ENCODE results near the gene DEFB132. TPM values are rescaled to one million over a fixed set of nuclear protein-coding genes. Genes with fewer than 3 reads are reported as not detected.

Gene DEFB132
- polyA plus RNA-seq, 1 of the 3 experiments (the other 2 are of a cell fraction) = not detected

DNA sequence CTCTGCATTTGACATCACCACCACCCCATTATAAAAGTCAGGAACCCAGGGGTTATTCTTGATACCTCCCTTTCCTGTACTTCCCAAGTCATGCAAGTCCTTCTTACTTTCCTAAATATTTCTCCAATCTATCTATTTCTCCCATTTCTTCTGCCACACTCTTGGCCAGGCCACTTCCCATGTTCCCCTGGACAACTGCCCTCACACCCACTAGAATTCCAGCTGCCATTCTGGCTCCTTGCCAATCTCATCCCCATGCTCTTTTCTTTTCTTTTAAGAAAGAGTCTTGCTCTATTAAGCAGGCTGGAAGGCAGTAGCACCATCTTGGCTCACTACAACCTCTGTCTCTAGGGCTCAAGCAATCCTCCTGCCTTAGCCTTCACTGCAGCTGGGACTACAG is 15.2 kb downstream of the DEFB132 start (continued):
- TF ChIP-seq, protein P1, sequence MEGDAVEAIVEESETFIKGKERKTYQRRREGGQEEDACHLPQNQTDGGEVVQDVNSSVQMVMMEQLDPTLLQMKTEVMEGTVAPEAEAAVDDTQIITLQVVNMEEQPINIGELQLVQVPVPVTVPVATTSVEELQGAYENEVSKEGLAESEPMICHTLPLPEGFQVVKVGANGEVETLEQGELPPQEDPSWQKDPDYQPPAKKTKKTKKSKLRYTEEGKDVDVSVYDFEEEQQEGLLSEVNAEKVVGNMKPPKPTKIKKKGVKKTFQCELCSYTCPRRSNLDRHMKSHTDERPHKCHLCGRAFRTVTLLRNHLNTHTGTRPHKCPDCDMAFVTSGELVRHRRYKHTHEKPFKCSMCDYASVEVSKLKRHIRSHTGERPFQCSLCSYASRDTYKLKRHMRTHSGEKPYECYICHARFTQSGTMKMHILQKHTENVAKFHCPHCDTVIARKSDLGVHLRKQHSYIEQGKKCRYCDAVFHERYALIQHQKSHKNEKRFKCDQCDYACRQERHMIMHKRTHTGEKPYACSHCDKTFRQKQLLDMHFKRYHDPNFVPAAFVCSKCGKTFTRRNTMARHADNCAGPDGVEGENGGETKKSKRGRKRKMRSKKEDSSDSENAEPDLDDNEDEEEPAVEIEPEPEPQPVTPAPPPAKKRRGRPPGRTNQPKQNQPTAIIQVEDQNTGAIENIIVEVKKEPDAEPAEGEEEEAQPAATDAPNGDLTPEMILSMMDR (IDR thresholded peaks at IDR 0.05) = no peak
- no peak for TF ChIP-seq RFX5 (IDR thresholded peaks at IDR 0.05; ENCODE audit: low read length)
- TF ChIP-seq GABPA (IDR thresholded peaks at IDR 0.05; ENCODE audit: low read depth) = no peak
- no peak for TF ChIP-seq TEAD4 (IDR thresholded peaks at IDR 0.05; ENCODE audit: borderline replicate concordance, insufficient read depth)
- no peak for TF ChIP-seq SMC3 (IDR thresholded peaks at IDR 0.05; ENCODE audit: low read depth, low read length)
- TF ChIP-seq RXRA (IDR thresholded peaks at IDR 0.05; ENCODE audit: borderline replicate concordance, low read depth) = no peak
- no peak for TF ChIP-seq GATA2 (CRISPR knock-in tag; IDR thresholded peaks at IDR 0.05)
- no peak for TF ChIP-seq FOXJ3 (CRISPR knock-in tag; IDR thresholded peaks at IDR 0.05)
- no peak for TF ChIP-seq TCF12 (IDR thresholded peaks at IDR 0.05)

GRCh38 chr20:273884-274283 is 16.4 kb downstream of the DEFB132 start:
- Histone ChIP-seq H3K27ac (ENCODE audit: low read depth in 2 of 2, low read length in 1 of 2) (no peak overlapping the region), H3K36me3 (replicated peaks in 1 of 2; ENCODE audit: control insufficient read depth in 1 of 2, insufficient read depth in 2 of 2, low read length in 1 of 2) (peaks cover 0 to 25% of the 10 kb centered on the region in 2 experiments), H3K27me3 (ENCODE audit: insufficient read depth) (no peaks in the 10 kb centered on the region), H3K4me3 (ENCODE audit: low read depth in 2 of 2, low read length in 1 of 2) (no peak overlapping the region), H2AFZ (ENCODE audit: low read depth) (no peak overlapping the region), H3K9me2 (no peaks in the 10 kb centered on the region), H3K9ac (no peak overlapping the region), H3K4me1 (ENCODE audit: control insufficient read depth in 1 of 2, insufficient read depth in 2 of 2, low read depth in 1 of 2, low read length in 1 of 2) (no peaks in the 10 kb centered on the region), H4K20me1 (ENCODE audit: insufficient read depth) (no peaks in the 10 kb centered on the region), H3F3A (replicated peaks; ENCODE audit: insufficient read depth) (no peaks in the 10 kb centered on the region), H3K4me2 (no peak overlapping the region), H3K79me2 (ENCODE audit: insufficient read depth) (no peaks in the 10 kb centered on the region), H3K9me3 (no peaks in the 10 kb centered on the region)
- no peak for TF ChIP-seq NRF1 (IDR thresholded peaks at IDR 0.05; ENCODE audit: low read depth, low read length)
- no peak for TF ChIP-seq MEF2A (IDR thresholded peaks at IDR 0.05; ENCODE audit: borderline replicate concordance, low read depth)
- no peak for TF ChIP-seq SIN3A (IDR thresholded peaks at IDR 0.05; ENCODE audit: borderline replicate concordance, low read depth, low read length)
- TF ChIP-seq FOSL2 (IDR thresholded peaks at IDR 0.05; ENCODE audit: borderline replicate concordance, low read depth) = no peak
- no peak for TF ChIP-seq GATA2 (CRISPR knock-in tag; IDR thresholded peaks at IDR 0.05)
- no peak for TF ChIP-seq SMC3 (IDR thresholded peaks at IDR 0.05; ENCODE audit: low read depth, low read length)
- TF ChIP-seq CHD2 (IDR thresholded peaks at IDR 0.05; ENCODE audit: low read length, partially characterized antibody) = no peak
- whole genome bisulfite sequencing (ENCODE audit: low lambda C conversion rate) = 56% methylated on average over 2 of the region's 3 CpGs
- CTCF ChIA-PET = interaction anchor here (1.4 to 1.5 kb wide), 2 partner anchors 12 to 56 kb away, joined by 4 read pairs; no protein-coding TSS in a partner anchor
- no peak for DNase-seq
- POLR2A ChIA-PET = no interaction called here

- Histone ChIP-seq H3K9me3 (no peaks in the 10 kb centered on the region), H4K20me1 (ENCODE audit: insufficient read depth) (no peaks in the 10 kb centered on the region), H2AFZ (ENCODE audit: low read depth) (no peak overlapping the region), H3K36me3 (replicated peaks in 1 of 2; ENCODE audit: control insufficient read depth in 1 of 2, insufficient read depth in 2 of 2, low read length in 1 of 2) (peaks cover 0 to 23% of the 10 kb centered on the region in 2 experiments), H3K4me2 (no peak overlapping the region), H3K4me1 (ENCODE audit: control insufficient read depth in 1 of 2, insufficient read depth in 2 of 2, low read depth in 1 of 2, low read length in 1 of 2) (no peaks in the 10 kb centered on the region), H3F3A (replicated peaks; ENCODE audit: insufficient read depth) (no peaks in the 10 kb centered on the region), H3K9me2 (no peaks in the 10 kb centered on the region), H3K79me2 (ENCODE audit: insufficient read depth) (no peaks in the 10 kb centered on the region), H3K4me3 (ENCODE audit: low read depth in 2 of 2, low read length in 1 of 2) (no peak overlapping the region), H3K27me3 (ENCODE audit: insufficient read depth) (no peaks in the 10 kb centered on the region), H3K9ac (no peak overlapping the region), H3K27ac (ENCODE audit: low read depth in 2 of 2, low read length in 1 of 2) (no peak overlapping the region)
- ChIA-PET POLR2A (no interaction called here), CTCF (interaction anchor here (1.4 kb wide), 1 partner anchor 40 kb away, joined by 3 read pairs; no protein-coding TSS in a partner anchor)
- TF ChIP-seq NFIC (IDR thresholded peaks at IDR 0.05; ENCODE audit: borderline replicate concordance) (no peak), FOXM1 (IDR thresholded peaks at IDR 0.05; ENCODE audit: low read depth) (no peak), FOSL2 (IDR thresholded peaks at IDR 0.05; ENCODE audit: borderline replicate concordance, low read depth) (no peak), GATA2 (CRISPR knock-in tag; IDR thresholded peaks at IDR 0.05) (no peak)
- DNase-seq = no peak
- WGBS (ENCODE audit: low lambda C conversion rate) = 84% methylated on average over 6 of the region's 7 CpGs
These were observed 18.3 kb downstream of the DEFB132 start for GRCh38 chr20:275791-276190.
